IMR-90 (cell line): ENCODE measurements around the gene ALDOC. TPM values are rescaled to one million over a fixed set of nuclear protein-coding genes. Genes with fewer than 3 reads are reported as not detected.

Source experiments
- ATAC-seq: fragments of 200-7000 bp; cut with Tn5 transposase; 2 replicates; pipeline ENCODE4 v1.9.1; 2020; ENCODE audit warnings: low read depth, mild to moderate bottlenecking, moderate library complexity
- BruUV-seq: library from RNA; stranded (reverse); fragments of 400-500 nt; replicated peaks from 2 replicates; lab custom pipeline; 2021; lab: Mats Ljungman, UMichigan
- CTCF ChIA-PET: fragments of 300-600 bp; formaldehyde crosslinking; extraction: SDS; loops from one replicate; lab custom pipeline; 2021; ENCODE audit warnings: antibody characterized with exemption; lab: Yijun Ruan, JAX
- POLR2A ChIA-PET: fragments of 300-600 bp; sonication (Branson Sonifier 250); formaldehyde crosslinking; loops from one replicate; lab custom pipeline; 2022; ENCODE audit warnings: antibody characterized with exemption; ENCODE audit not compliant: unreplicated experiment; lab: Charles Lee
- DNase-seq: peaks from one replicate; pipeline ENCODE4 v3.0.0; 2013
- H2AFZ ChIP-seq: replicated peaks from 2 replicates; pipeline ENCODE3; 2013; ENCODE audit warnings: low read length, mild to moderate bottlenecking; ENCODE audit not compliant: poor library complexity
- H2AK5ac ChIP-seq: 2 replicates; pipeline ENCODE4 v1.6.1; 2013; ENCODE audit warnings: low read depth, low read length, inconsistent platforms
- H2AK9ac ChIP-seq: replicated peaks from 2 replicates; pipeline ENCODE3; 2013; ENCODE audit warnings: mild to moderate bottlenecking, low read depth, low read length, moderate library complexity; ENCODE audit not compliant: poor library complexity
- H2BK120ac ChIP-seq: 2 replicates; pipeline ENCODE4 v1.6.1; 2013; ENCODE audit warnings: low read depth, low read length, inconsistent platforms
- H2BK15ac ChIP-seq: 3 replicates; pipeline ENCODE4 v1.6.1; 2013; ENCODE audit warnings: low read depth, low read length, inconsistent platforms
- H2BK20ac ChIP-seq: 2 replicates; pipeline ENCODE4 v1.6.1; 2013; ENCODE audit warnings: low read depth, mild to moderate bottlenecking, inconsistent platforms, low read length, moderate library complexity
- H2BK5ac ChIP-seq: 2 replicates; pipeline ENCODE4 v1.6.1; 2013; ENCODE audit warnings: mild to moderate bottlenecking, low read depth, low read length, inconsistent platforms; ENCODE audit not compliant: poor library complexity, severe bottlenecking
- H3K14ac ChIP-seq: replicated peaks from 2 replicates; pipeline ENCODE4 v1.6.1; 2013; ENCODE audit warnings: low read depth, low read length, inconsistent platforms
- H3K18ac ChIP-seq: 2 replicates; pipeline ENCODE4 v1.6.1; 2013; ENCODE audit warnings: low read depth, low read length, control low read depth
- H3K23ac ChIP-seq: 2 replicates; pipeline ENCODE4 v1.6.1; 2013; ENCODE audit warnings: low read depth, low read length, inconsistent platforms
- H3K27ac ChIP-seq: 2 replicates; pipeline ENCODE4 v1.5.1; 2013; ENCODE audit warnings: mild to moderate bottlenecking, control low read depth, low read length; ENCODE audit not compliant: insufficient read depth
- H3K27me3 ChIP-seq: 2 replicates; pipeline ENCODE4 v1.6.1; 2013; ENCODE audit warnings: low read length; ENCODE audit not compliant: control insufficient read depth, insufficient read depth
- H3K36me3 ChIP-seq: 2 replicates; pipeline ENCODE4 v1.6.1; 2013; ENCODE audit warnings: low read length, mixed read lengths; ENCODE audit not compliant: control insufficient read depth, insufficient read depth
- H3K4ac ChIP-seq: 2 replicates; pipeline ENCODE4 v1.6.1; 2013; ENCODE audit warnings: low read depth, low read length, inconsistent platforms
- H3K4me1 ChIP-seq: 2 replicates; pipeline ENCODE4 v1.6.1; 2013; ENCODE audit warnings: low read length, mixed read lengths; ENCODE audit not compliant: control insufficient read depth, insufficient read depth
- H3K4me2 ChIP-seq: 2 replicates; pipeline ENCODE4 v1.6.1; 2013; ENCODE audit warnings: low read depth, mild to moderate bottlenecking, control low read depth, low read length, moderate library complexity
- H3K4me3 ChIP-seq: 2 replicates; pipeline ENCODE4 v1.5.1; 2013; ENCODE audit warnings: low read depth, mild to moderate bottlenecking, control low read depth, low read length, moderate library complexity; ENCODE audit not compliant: insufficient read depth
- H3K56ac ChIP-seq: 2 replicates; pipeline ENCODE4 v1.6.1; 2013; ENCODE audit warnings: low read length, inconsistent platforms; ENCODE audit not compliant: insufficient read depth; ENCODE audit errors: extremely low read depth
- H3K79me1 ChIP-seq, 2 experiments: 2 replicates each; pipeline ENCODE4 v1.6.1; 2013; ENCODE audit warnings: low read length in 2 of 2, inconsistent platforms in 1 of 2, low read depth in 1 of 2
- H3K9ac ChIP-seq: 2 replicates; pipeline ENCODE4 v1.6.1; 2013; ENCODE audit warnings: low read depth, low read length, control low read depth
- H3K9me1 ChIP-seq: 2 replicates; pipeline ENCODE4 v1.6.1; 2013; ENCODE audit warnings: low read length, inconsistent platforms; ENCODE audit not compliant: insufficient read depth
- H3K9me3 ChIP-seq: 2 replicates; pipeline ENCODE4 v1.6.1; 2013; ENCODE audit warnings: low read length; ENCODE audit not compliant: control insufficient read depth, insufficient read depth
- H4K20me1 ChIP-seq: 2 replicates; pipeline ENCODE4 v1.6.1; 2013; ENCODE audit warnings: low read length, inconsistent platforms; ENCODE audit not compliant: insufficient read depth
- H4K5ac ChIP-seq: 2 replicates; pipeline ENCODE4 v1.6.1; 2013; ENCODE audit warnings: mild to moderate bottlenecking, low read depth, low read length, control low read depth
- H4K8ac ChIP-seq, 2 experiments: 2 replicates each; pipeline ENCODE4 v1.6.1; 2013; ENCODE audit warnings: low read depth in 2 of 2, low read length in 2 of 2, control low read depth in 1 of 2, inconsistent platforms in 1 of 2
- H4K91ac ChIP-seq: 2 replicates; pipeline ENCODE4 v1.6.1; 2013; ENCODE audit warnings: low read depth, low read length, inconsistent platforms; ENCODE audit not compliant: insufficient read depth
- CEBPB ChIP-seq: IDR thresholded peaks from 2 replicates; pipeline ENCODE4 v1.6.1; 2012; ENCODE audit warnings: low read depth, low read length, improper control_type of control experiment
- WGBS, 2 experiments: methylation state at CpG; one replicate each; pipeline versions ENCODE4 v1.1.5 to v1.1.7; 2013; ENCODE audit warnings: missing lambda C conversion rate in 2 of 2; ENCODE audit not compliant: insufficient read length in 1 of 2; ENCODE audit errors: extremely low coverage in 2 of 2; 5-methylcytosine and 5-hydroxymethylcytosine counted together
- dilution Hi-C: fragments of 300-500 bp; cut with HindIII; formaldehyde crosslinking; loops from one replicate; pipeline ENCODE4 v1.14.3; 2018; ENCODE audit warnings: low sequenced_read_pairs; ENCODE audit not compliant: unreplicated experiment
- in situ Hi-C: fragments of 300-500 bp; cut with MboI; formaldehyde crosslinking; loops from 3 replicates; pipeline ENCODE4 v1.14.3; 2019; ENCODE audit warnings: low sequenced_read_pairs, inconsistent platforms, mixed read lengths
- intact Hi-C: fragments of 100-400 bp; cut with micrococcal nuclease; formaldehyde crosslinking; loops from 2 replicates; pipeline ENCODE4 v1.10.0; 2022
- polyA plus RNA-seq, 3 experiments: library from polyadenylated mRNA; depleted of rRNA; stranded (reverse); fragments of >200 nt; gene quantifications; 2 replicates each; pipeline ENCODE4 v1.2.3, GENCODE V29; 2012; ENCODE audit warnings: low replicate concordance in 1 of 3
- total RNA-seq: library from RNA; depleted of rRNA; stranded (reverse); fragments of >200 nt; gene quantifications from 2 replicates; pipeline ENCODE4 v1.2.3, GENCODE V29; 2012

Gene ALDOC
- total and polyA plus RNA-seq, 2 of the 4 experiments (the other 2 are of a cell fraction): 47.0 to 69.7 TPM

GRCh38 chr17:28536532-28537218, 40.0 kb downstream of the ALDOC start:
- Histone ChIP-seq H3K23ac (no peak overlapping the region), H2AK5ac (no peak overlapping the region), H3K56ac (no peak overlapping the region), H3K14ac (no peak overlapping the region), H2AK9ac (no peak overlapping the region), H3K4me1 (peaks cover 11% of the 10 kb centered on the region), H4K20me1 (no peaks in the 10 kb centered on the region), H4K5ac (no peak overlapping the region), H2BK120ac (no peak overlapping the region), H4K91ac (no peak overlapping the region), H2BK5ac (no peak overlapping the region), H3K9me1 (peaks cover 2% of the 10 kb centered on the region; the same call in 1 of the 2 replicates), H3K9me3 (no peaks in the 10 kb centered on the region), H3K4me2 (no peak overlapping the region), H2BK20ac (no peak overlapping the region), H3K4ac (no peak overlapping the region), H3K18ac (no peak overlapping the region), H2AFZ (no peak overlapping the region), H3K9ac (no peak overlapping the region), H3K27ac (no peak overlapping the region), H3K36me3 (no peaks in the 10 kb centered on the region), H3K79me1 (no peaks in the 10 kb centered on the region), H2BK15ac (no peak overlapping the region), H4K8ac (no peak overlapping the region), H3K4me3 (no peak overlapping the region), H3K27me3 (peaks cover 23% of the 10 kb centered on the region)
- POLR2A ChIA-PET: no interaction called here
- WGBS, 2 experiments: 57% methylated on average over 1 of the region's 9 CpGs; no CpG with 5 or more reads in 1 of the 2 experiments
- dilution Hi-C loops: no loop called here
- no peak for TF ChIP-seq CEBPB
- ATAC-seq: no peak
- DNase-seq: no peak
- in situ Hi-C loops: loop anchor here (5.0 kb wide), 1 partner anchor 39 kb away; no protein-coding TSS in a partner anchor
- CTCF ChIA-PET: interaction anchor here (0.9 to 1.8 kb wide), 2 partner anchors 51 to 120 kb away, joined by 3 read pairs; no protein-coding TSS in a partner anchor
- intact Hi-C loops: no loop called here
- no TSS peak for BruUV-seq
